DMS53 treated with DMSO at 0.1 percent for 48 hours (cell line): Measurements from ENCODE around the gene REM2.

Experiments
- DNase-seq: peaks from one replicate; lab custom pipeline; 2025; ENCODE audit not compliant: unreplicated experiment; lab: John Stamatoyannopoulos, UW

Gene REM2, protein sequence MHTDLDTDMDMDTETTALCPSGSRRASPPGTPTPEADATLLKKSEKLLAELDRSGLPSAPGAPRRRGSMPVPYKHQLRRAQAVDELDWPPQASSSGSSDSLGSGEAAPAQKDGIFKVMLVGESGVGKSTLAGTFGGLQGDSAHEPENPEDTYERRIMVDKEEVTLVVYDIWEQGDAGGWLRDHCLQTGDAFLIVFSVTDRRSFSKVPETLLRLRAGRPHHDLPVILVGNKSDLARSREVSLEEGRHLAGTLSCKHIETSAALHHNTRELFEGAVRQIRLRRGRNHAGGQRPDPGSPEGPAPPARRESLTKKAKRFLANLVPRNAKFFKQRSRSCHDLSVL

DNA sequence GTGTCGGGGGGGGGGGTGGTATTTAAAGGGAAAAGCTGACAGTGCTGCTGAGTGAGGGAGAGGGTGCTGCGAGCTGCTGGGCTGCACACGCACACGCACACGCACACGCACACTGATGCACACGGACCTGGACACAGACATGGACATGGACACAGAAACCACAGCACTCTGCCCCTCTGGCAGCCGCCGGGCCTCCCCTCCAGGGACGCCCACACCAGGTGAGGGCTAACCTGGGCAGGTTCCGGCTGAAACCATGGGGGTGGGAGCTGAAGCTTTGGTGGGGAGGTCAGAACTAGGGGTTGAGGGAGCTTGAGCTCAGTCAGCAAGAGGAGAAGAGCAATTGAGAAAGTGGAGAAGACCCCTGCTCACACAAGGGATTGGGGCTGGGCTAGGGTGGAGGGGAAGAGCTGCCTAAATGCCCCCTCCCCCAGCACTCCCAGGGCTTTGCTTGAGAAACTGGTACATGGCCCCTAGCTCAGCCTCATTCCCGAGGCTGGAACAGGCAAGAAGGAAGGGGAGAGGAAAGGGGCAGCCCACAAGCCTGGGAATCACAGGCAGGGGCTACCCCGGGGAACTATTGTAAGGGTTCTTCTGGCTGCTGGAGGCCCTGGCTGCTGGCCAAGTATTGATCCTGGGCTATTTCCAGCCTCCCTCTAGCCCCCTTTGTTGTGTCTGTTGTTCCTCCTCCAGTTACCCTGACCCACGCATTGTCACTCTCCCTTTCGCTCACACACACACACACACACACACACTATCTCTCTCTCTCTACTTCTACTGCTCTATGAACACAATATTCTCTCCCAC is at the start of gene REM2:
REM2 (plus strand) TSS at position 50 of the 804 bp plus-strand sequence; CDS start at position 116, 66 bp downstream.
- DNase-seq = no peak

DNA sequence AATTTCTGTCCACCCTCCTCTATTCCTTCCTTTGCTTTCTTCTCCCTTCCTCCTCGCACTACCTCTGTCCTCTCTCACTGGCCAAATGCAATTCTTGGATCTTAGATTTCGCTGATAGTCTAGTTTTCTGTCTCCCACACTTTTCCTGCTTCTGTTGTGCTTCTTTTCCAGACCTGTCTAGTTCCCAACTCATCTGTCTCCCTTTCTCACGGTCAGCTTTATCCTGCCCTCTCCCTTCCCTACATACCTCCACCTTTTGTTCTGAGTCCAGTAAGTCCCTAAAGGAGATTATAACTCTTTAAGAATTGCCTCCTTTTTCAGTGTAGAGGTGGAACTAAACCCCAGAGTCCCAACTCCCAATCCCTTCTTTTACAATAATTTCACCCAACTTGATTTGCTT is 47.5 kb upstream of the REM2 start:
- no peak for DNase-seq

DNA sequence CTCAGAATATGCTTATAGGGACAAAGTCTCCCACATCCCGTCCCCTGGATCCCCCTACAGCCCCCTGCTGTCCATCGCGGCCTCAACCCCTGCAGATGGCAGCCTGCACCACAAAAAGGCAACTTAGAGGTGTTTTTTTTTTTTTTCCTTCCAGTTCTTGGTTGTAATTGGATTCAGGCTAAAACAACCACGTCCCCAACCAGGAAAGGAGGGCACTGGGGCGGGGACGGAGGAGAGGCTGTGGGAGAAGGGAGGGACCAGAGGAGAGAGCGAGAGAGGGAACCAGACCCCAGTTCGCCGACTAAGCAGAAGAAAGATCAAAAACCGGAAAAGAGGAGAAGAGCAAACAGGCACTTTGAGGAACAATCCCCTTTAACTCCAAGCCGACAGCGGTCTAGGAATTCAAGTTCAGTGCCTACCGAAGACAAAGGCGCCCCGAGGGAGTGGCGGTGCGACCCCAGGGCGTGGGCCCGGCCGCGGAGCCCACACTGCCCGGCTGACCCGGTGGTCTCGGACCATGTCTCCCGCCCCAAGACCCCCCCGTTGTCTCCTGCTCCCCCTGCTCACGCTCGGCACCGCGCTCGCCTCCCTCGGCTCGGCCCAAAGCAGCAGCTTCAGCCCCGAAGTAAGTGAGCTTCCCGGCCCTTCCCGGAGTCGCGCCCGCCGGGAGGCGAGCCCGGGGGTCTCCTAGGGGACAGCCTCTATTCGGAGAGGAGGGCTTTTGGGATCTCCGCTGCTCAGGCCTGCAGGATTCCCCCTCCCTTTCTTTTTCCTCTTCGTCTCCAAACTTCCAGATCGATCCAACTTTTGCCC is 46.5 kb upstream of the REM2 start, which contains the start of gene MMP14:
MMP14 (plus strand) TSS at position 285 of the 813 bp plus-strand sequence; CDS start at position 518, 233 bp downstream.
- no peak for DNase-seq

DNA sequence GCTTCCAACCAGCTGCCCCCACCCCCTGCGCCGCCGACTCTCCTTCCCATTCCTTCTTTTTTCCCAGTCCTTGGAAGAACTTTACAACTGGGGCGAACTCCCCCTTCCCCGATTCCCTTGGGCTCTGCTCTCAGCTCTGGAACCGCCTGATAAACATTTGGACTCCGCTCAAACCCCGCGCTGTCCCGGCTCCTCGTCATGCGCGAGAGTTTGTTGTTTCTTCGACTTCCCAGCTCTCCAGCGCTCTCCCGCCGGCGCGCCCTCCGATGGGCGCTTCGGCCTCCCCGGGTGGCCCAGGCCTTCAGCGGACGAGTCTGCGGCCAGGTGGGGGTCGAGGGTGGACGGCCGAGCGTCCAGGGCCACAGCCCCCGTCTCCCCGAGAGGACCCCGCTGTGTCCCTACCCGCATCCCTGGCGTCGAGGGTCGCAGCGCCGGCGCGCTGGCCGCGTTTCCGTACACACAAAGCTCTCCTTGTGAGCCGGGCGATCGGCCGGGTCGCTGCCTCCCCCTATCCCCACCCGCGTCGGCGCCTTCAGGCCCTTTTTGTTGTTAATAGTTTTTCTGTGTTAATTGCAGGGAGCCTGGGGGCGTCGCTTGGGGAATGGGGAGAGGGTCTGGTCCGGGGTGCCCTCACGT is 45.8 kb upstream of the REM2 start:
- no peak for DNase-seq

DNA sequence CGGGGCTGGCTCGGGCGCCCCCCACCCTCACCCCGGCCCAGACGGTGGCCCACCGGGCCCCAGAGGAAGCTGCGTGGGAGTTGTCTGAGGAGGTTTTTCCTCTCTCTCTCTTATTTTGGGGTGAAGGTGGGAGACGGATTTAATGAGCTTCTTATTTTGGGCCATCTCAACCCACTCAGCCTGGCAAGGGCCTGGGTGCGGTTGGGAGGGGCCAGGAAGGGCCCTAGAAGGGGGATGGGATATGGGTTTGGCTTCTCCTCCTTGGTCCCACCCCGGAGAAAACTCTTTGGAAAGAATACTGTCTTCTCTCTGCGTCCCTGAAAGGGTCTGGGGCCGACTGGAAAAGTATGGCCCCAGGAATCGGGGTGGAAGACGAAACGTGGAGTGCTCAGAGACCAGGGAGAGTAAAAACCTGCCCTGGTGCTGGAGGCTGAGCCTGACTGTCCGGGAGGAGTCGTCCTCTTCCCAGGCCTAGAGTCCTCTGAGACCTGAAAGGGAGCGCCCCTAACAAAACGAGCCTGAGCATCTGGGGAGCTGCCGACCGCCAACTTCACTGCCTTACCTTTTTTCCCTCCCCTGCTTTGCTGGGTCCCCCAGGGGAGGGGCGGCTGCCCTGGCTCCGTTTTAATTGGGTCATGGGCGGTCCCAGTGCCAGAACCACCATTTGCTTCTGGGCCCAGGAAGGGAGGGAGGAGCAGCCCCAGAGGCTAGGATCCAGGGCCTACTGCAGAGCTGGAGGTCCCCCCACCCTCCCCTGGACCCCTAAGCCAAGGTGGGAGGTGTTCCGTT is 45.1 kb upstream of the REM2 start:
- DNase-seq = no peak

DNA sequence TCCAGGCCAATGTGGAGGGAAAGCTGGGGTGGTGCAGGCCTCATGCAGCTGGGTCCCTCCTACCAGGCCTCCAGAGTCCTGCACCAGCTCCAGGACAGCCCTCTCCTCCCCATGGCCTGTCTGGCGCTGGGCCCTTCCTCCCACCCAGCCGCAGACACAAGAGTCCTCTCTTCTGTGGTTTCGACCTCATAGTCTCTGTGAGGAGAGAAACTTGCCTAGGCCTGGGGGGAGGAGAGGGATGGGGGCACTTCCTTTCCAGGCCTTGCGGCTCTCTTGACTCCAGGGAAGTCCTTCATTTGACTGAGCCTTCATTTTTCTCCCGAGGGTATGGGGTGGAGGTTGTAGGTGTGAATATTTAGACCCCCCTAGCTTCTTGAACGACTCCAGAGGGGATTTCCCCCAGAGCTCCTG is 44.4 kb upstream of the REM2 start:
- DNase-seq = no peak

DNA sequence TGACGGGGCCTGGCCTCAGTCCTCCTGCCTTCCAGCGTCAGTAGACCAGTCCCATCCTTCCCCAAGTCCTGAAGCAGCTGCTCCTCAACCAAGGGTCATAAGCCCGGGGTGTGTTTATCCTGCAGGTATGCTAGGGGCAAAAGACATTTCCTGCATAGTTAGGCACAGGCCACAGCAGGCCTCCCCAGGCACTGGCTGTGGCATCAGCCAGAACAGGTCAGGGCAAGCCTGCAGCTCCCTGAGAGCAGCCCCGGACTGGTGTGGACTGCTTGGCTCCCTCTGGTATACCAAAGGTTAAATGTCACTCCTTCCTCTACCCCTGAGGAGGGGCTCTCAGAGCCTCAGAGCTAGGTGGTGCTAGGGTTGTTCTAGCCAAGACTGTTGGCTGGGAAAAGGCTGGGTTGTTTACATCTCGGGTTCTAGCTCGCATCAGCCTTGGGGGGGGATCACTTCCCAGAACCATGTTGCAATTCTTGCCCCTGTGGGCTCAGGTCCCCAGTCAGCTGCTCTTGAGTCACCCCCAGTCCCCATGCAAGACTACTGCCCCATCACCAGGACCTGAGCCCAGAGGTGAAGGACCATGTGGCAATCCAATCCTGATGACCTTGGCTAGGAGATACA is 43.8 kb upstream of the REM2 start:
- DNase-seq = no peak

DNA sequence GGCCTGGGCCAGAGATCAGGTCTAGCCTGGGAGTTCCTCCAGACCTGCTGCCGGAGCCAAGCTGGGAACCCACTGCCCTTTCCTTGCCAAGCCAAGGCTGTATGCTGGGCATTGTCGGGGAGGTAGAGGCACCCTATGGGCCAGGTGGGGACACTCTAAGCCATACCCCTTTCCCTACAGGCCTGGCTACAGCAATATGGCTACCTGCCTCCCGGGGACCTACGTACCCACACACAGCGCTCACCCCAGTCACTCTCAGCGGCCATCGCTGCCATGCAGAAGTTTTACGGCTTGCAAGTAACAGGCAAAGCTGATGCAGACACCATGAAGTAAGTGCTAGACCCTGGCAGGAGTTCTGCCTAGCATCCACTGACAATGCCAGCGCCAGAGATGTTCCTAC is 41.7 kb upstream of the REM2 start:
- DNase-seq = no peak

DNA sequence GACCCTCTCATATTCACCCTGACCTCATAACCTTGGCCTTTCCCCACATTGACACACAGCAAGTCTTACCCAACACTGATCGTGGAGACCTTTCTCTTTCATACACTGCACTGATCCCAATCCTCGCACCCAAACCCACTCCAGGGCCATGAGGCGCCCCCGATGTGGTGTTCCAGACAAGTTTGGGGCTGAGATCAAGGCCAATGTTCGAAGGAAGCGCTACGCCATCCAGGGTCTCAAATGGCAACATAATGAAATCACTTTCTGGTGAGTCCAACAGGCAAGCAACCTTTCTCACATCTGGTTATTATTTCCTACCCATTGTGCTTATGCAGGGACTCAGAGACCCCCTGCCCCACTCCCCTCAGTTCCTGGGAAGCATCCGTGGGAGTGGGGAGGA is 41.3 kb upstream of the REM2 start:
- no peak for DNase-seq

DNA sequence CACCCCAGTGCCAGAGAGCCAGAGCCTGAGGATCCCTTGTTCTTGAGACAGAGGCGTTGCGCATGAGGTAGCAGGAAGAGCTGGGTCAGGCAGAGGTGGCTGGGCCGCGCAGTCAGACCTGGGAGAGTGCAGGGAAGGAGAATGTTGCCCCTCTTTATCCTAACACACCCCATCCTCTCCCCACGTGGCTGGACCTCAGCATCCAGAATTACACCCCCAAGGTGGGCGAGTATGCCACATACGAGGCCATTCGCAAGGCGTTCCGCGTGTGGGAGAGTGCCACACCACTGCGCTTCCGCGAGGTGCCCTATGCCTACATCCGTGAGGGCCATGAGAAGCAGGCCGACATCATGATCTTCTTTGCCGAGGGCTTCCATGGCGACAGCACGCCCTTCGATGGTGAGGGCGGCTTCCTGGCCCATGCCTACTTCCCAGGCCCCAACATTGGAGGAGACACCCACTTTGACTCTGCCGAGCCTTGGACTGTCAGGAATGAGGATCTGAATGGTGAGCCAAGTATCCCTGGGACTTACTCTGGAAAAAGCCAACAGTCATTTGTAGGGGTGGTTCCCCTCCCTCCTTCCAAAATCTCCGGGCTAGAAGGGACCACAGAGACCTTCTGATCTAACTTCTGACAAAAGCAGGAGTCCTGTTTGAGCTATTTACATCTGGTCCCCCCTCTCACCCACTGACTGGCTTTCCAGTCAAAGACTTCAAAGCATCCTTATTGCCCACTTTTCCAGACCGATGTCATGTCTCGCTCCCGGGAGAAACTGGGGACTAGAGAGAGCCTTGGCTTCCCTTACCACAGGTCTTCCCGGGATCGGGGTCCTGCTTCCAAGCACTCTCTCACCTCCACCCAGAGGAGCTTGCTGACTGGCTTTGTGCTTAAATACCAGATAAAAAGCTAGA is 40.6 kb upstream of the REM2 start:
- no peak for DNase-seq

DNA sequence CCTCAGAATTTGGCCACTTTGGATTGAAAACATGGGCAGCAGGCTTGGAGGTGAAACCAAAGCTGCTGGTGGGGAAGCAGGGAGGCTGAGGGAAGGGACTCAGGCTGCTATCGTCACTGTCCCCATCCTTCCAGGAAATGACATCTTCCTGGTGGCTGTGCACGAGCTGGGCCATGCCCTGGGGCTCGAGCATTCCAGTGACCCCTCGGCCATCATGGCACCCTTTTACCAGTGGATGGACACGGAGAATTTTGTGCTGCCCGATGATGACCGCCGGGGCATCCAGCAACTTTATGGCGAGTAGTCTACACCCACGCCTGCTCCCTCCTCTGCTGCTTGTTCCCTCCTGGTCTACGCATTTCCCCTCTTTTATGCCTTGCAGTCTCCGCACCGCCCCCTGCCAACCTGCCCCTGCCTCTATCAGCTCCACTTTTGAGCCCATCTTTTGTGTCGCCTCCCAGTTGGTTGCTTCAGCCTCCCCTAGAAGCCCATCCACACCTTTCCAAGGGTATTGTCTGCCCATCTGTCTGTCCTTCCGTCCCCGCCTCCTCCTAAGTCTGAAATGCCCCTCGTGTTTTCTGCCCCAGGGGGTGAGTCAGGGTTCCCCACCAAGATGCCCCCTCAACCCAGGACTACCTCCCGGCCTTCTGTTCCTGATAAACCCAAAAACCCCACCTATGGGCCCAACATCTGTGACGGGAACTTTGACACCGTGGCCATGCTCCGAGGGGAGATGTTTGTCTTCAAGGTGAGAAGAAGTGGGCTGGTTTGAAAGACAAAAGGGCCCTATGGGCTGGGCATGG is 39.7 kb upstream of the REM2 start:
- DNase-seq = no peak

DNA sequence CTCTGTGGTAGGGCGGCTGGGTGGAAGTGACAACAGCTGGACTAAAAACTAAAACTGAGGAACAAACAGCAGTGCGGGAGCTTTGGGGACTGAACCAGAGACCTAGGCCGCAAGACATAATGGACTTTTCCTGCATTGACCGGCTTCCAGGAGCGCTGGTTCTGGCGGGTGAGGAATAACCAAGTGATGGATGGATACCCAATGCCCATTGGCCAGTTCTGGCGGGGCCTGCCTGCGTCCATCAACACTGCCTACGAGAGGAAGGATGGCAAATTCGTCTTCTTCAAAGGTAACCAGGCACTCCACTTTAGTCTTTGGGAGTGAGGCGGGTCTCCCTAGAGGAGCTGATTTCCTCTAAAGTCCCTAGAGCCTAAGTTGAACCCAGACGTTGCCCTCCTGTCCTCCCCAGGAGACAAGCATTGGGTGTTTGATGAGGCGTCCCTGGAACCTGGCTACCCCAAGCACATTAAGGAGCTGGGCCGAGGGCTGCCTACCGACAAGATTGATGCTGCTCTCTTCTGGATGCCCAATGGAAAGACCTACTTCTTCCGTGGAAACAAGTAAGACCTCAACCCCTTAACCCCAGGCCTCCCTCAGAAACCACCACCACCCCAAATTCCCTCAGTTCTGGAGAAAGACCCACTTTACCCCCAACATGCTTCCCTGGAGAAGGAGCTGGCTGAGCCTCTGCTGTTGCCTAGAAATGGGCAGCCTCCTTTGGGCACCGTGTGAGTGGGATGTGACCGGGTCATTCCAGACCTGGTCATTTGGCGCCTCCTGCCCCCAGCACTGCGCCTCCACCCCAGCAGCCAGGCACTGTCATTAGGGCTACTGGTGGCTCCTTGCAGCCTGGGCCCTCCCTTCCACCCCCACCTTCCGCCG is 38.6 kb upstream of the REM2 start:
- no peak for DNase-seq

DNA sequence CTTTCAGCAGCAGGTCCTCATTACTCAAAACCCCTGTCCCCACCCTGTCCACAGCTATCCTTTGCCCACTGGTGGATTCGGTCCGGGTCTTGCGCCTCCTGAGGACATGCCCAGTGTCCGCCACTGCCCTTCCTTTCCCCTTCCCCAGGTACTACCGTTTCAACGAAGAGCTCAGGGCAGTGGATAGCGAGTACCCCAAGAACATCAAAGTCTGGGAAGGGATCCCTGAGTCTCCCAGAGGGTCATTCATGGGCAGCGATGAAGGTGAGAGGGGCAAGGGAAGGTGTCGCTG is 38.0 kb upstream of the REM2 start:
- DNase-seq = no peak

DNA sequence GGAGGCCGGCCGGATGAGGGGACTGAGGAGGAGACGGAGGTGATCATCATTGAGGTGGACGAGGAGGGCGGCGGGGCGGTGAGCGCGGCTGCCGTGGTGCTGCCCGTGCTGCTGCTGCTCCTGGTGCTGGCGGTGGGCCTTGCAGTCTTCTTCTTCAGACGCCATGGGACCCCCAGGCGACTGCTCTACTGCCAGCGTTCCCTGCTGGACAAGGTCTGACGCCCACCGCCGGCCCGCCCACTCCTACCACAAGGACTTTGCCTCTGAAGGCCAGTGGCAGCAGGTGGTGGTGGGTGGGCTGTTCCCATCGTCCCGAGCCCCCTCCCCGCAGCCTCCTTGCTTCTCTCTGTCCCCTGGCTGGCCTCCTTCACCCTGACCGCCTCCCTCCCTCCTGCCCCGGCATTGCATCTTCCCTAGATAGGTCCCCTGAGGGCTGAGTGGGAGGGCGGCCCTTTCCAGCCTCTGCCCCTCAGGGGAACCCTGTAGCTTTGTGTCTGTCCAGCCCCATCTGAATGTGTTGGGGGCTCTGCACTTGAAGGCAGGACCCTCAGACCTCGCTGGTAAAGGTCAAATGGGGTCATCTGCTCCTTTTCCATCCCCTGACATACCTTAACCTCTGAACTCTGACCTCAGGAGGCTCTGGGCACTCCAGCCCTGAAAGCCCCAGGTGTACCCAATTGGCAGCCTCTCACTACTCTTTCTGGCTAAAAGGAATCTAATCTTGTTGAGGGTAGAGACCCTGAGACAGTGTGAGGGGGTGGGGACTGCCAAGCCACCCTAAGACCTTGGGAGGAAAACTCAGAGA is 37.0 kb upstream of the REM2 start:
- no peak for DNase-seq

DNA sequence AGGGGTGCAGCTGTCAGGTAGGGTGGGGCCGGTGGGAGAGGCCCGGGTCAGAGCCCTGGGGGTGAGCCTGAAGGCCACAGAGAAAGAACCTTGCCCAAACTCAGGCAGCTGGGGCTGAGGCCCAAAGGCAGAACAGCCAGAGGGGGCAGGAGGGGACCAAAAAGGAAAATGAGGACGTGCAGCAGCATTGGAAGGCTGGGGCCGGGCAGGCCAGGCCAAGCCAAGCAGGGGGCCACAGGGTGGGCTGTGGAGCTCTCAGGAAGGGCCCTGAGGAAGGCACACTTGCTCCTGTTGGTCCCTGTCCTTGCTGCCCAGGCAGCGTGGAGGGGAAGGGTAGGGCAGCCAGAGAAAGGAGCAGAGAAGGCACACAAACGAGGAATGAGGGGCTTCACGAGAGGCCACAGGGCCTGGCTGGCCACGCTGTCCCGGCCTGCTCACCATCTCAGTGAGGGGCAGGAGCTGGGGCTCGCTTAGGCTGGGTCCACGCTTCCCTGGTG is 36.2 kb upstream of the REM2 start:
- no peak for DNase-seq

DNA sequence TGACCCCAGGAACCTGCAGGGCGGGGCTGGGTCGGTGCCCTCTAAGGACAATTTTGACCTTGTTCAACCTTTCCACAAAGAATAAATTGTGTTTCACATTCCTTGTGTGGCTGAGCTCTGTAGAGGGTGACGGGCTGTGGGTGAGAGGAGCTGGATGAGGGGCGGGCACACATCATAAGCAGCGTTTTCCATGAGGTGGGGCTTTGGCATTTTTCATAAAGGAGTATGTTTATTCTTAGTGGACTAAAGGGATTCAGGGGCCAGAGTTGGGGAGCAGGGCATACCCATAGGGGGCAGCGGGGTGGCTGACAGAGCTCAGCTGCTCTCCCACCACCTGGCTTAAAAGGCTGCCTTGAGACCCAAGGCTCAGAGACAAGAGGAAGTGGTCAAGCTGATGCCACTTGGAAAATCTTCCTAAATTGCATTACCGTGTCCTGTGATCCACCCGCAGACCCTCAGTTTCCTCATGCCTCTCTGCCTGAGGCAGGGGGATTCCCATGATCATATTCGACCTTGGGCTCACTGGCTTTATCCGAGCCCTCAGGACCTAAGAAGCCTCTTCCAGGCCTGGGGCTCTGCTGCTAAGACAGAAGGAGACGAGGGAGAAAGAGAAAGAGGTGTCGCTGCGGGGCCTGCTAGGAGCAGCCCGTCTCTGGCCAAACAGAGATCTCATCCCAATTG is 35.2 kb upstream of the REM2 start:
- no peak for DNase-seq
